Gastrocnemius medialis (tissue), 4 donors: ENCODE measurements around the gene MEP1B. TPM values are rescaled to one million over a fixed set of nuclear protein-coding genes. Genes with fewer than 3 reads are reported as not detected.

Source experiments
- ATAC-seq, 2 donors: fragments of 150-250 bp; one replicate each; pipeline ENCODE4 v1.9.1; 2016
- DNase-seq, 2 donors: peaks; one replicate each; pipeline ENCODE4 v3.0.0-alpha.2; 2019
- H3K27ac ChIP-seq, 4 donors: fragments of 200-600 bp; sonication (generic); 1 replicate in 1 of 4; 2 replicates in 3 of 4; pipeline ENCODE4 v1.5.1; 2016 to 2018; ENCODE audit warnings: mild to moderate bottlenecking in 2 of 4, moderate library complexity in 1 of 4
- H3K27me3 ChIP-seq, 3 donors: fragments of 200-600 bp; sonication (generic) in 2 of 3; 1 replicate in 1 of 3; 2 replicates in 2 of 3; pipeline versions ENCODE4 v1.5.1 to v1.6.0; 2016 to 2019; ENCODE audit warnings: mild to moderate bottlenecking in 1 of 3, moderate library complexity in 1 of 3
- H3K36me3 ChIP-seq, 2 donors: fragments of 200-600 bp; sonication (generic) in 1 of 2; one replicate each; pipeline ENCODE4 v1.5.1; 2017 to 2018
- H3K4me1 ChIP-seq, 2 donors: fragments of 200-600 bp; sonication (generic) in 1 of 2; one replicate each; pipeline ENCODE4 v1.5.1; 2016 to 2017; ENCODE audit warnings: mild to moderate bottlenecking in 2 of 2
- H3K4me3 ChIP-seq, 4 donors: fragments of 200-600 bp; sonication (generic) in 3 of 4; 1 replicate in 1 of 4; 2 replicates in 3 of 4; pipeline ENCODE4 v1.5.1; 2016 to 2019; ENCODE audit warnings: mild to moderate bottlenecking in 2 of 4
- H3K9me3 ChIP-seq, 3 donors: fragments of 200-600 bp; sonication (generic) in 2 of 3; 1 replicate in 1 of 3; 2 replicates in 2 of 3; pipeline ENCODE4 v1.5.1; 2016 to 2019
- CTCF ChIP-seq, 5 experiments: fragments of 450-650 bp in 3 of 5; fragments of 200-600 bp in 2 of 5; sonication (generic) in 2 of 5; IDR thresholded peaks in 4 of 5; conservative IDR thresholded peaks in 1 of 5; 1 replicate in 4 of 5; 2 replicates in 1 of 5; pipeline ENCODE4 v1.5.1; 2016 to 2019; ENCODE audit warnings: antibody characterized with exemption in 5 of 5, mild to moderate bottlenecking in 3 of 5, moderate library complexity in 3 of 5
- POLR2A ChIP-seq, 2 donors: fragments of 450-650 bp; IDR thresholded peaks; one replicate each; pipeline ENCODE4 v1.6.1; 2017; ENCODE audit warnings: antibody characterized with exemption in 2 of 2, mild to moderate bottlenecking in 2 of 2, moderate library complexity in 2 of 2
- in situ Hi-C, 4 donors: fragments of 200-750 bp; cut with MboI; loops; one replicate each; pipeline versions ENCODE4 v1.15.0 to v1.8.0; 2017; ENCODE audit warnings: low sequenced_read_pairs in 4 of 4
- intact Hi-C: fragments of 100-400 bp; cut with DNase I; formaldehyde crosslinking; loops from one replicate; pipeline ENCODE4 v1.15.1; 2023; ENCODE audit warnings: low total_unique reads
- total RNA-seq, 4 donors: library from RNA; depleted of rRNA; stranded (reverse); fragments of >200 nt; gene quantifications; one replicate each; pipeline versions ENCODE4 v1.1.0 to v1.2.3, GENCODE V29; 2016

The MEP1B gene
- total RNA-seq, 4 donors from 2014 or later = 0.49 TPM; not detected in 3

GRCh38 chr18:32249147-32249929 is 59.5 kb downstream of the MEP1B start:
- Histone ChIP-seq H3K4me3 (no peak overlapping the region), H3K27ac (no peak overlapping the region), H3K4me1 (no peaks in the 10 kb centered on the region), H3K27me3 (no peaks in the 10 kb centered on the region), H3K36me3 (no peaks in the 10 kb centered on the region), H3K9me3 (no peaks in the 10 kb centered on the region)
- TF ChIP-seq POLR2A (IDR thresholded peaks at IDR 0.05) (no peak), CTCF (IDR thresholded peaks at IDR 0.05 in 4 of 5, conservative IDR thresholded peaks at IDR 0.05 in 1 of 5) (no peak)
- DNase-seq = no peak
- no peak for ATAC-seq
- intact Hi-C loops (no loop called here), in situ Hi-C loops (no loop called here)

- Histone ChIP-seq H3K27me3 (no peaks in the 10 kb centered on the region), H3K27ac (no peak overlapping the region), H3K4me3 (no peak overlapping the region), H3K9me3 (no peaks in the 10 kb centered on the region), H3K36me3 (no peaks in the 10 kb centered on the region), H3K4me1 (no peaks in the 10 kb centered on the region)
- DNase-seq (no peak), ATAC-seq (no peak)
- no peak for TF ChIP-seq CTCF (IDR thresholded peaks at IDR 0.05 in 4 of 5, conservative IDR thresholded peaks at IDR 0.05 in 1 of 5)
- no peak for TF ChIP-seq POLR2A (IDR thresholded peaks at IDR 0.05)
- in situ Hi-C loops = no loop called here
- intact Hi-C loops = no loop called here
These were observed 61.6 kb downstream of the MEP1B start for GRCh38 chr18:32251466-32251865.

GRCh38 chr18:32252141-32252860 is 62.5 kb downstream of the MEP1B start:
- H3K4me3 ChIP-seq = no peak overlapping the region
- intact Hi-C loops (no loop called here), in situ Hi-C loops (no loop called here)
- ATAC-seq = no peak
- no peaks in the 10 kb centered on the region for H3K27me3 ChIP-seq
- H3K27ac ChIP-seq = no peak overlapping the region
- TF ChIP-seq POLR2A (IDR thresholded peaks at IDR 0.05) (no peak), CTCF (IDR thresholded peaks at IDR 0.05 in 4 of 5, conservative IDR thresholded peaks at IDR 0.05 in 1 of 5) (no peak)
- no peaks in the 10 kb centered on the region for H3K4me1 ChIP-seq
- H3K36me3 ChIP-seq = no peaks in the 10 kb centered on the region
- no peak for DNase-seq
- no peaks in the 10 kb centered on the region for H3K9me3 ChIP-seq

- no peaks in the 10 kb centered on the region for H3K4me1 ChIP-seq
- intact Hi-C loops (no loop called here), in situ Hi-C loops (no loop called here)
- ATAC-seq (no peak), DNase-seq (no peak)
- H3K27ac ChIP-seq = no peak overlapping the region
- H3K36me3 ChIP-seq = no peaks in the 10 kb centered on the region
- H3K9me3 ChIP-seq = no peaks in the 10 kb centered on the region
- H3K27me3 ChIP-seq = no peaks in the 10 kb centered on the region
- H3K4me3 ChIP-seq = no peak overlapping the region
- TF ChIP-seq CTCF (IDR thresholded peaks at IDR 0.05 in 4 of 5, conservative IDR thresholded peaks at IDR 0.05 in 1 of 5) (no peak), POLR2A (IDR thresholded peaks at IDR 0.05) (no peak)
These were observed 65.7 kb downstream of the MEP1B start for GRCh38 chr18:32255570-32255969.
